ENCODE measurements around the gene RHOT1.

Gene RHOT1

DNA sequence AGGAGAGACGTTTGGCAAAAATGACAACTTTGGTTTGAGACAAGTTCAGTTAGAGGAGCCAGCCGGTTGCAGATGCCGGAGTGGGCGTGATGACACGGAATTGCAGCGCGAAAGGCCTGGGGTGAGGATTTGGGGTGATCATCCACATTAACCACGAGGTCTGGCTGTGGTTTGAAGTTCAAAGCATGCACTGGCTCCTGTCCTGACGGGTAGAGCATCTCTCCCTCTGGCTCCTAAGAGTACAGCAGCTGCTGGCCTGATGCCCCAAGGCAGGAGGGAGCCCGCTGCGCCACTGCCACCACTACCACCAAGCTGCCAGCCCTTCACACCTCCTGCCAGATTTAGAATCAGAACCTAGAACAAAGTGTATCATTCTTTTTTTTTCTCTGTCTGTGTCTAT, 127.1 kb downstream of the RHOT1 start:
- ATAC-seq, result no peak
- DNase-seq, result no peak

DNA sequence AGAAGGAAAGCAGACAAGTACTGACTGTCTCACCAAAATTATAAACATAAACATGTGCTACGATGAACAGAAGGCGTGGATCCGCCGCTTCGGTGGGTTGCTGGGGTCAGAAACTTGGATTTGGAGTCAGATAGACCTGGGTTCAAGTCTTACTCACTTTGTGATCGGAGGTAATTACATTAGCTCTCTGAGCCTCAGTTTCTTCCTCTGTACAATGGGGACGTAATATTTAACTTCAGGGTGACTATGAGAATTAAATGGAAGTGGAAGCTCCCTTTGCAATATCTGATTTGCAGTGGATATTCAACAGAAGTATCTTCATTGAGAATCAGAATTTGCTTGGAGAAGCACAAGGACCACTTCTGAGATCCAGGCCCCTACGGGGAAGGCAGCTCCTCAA, 129.5 kb downstream of the RHOT1 start:
- no peak for ATAC-seq
- DNase-seq, result no peak

DNA sequence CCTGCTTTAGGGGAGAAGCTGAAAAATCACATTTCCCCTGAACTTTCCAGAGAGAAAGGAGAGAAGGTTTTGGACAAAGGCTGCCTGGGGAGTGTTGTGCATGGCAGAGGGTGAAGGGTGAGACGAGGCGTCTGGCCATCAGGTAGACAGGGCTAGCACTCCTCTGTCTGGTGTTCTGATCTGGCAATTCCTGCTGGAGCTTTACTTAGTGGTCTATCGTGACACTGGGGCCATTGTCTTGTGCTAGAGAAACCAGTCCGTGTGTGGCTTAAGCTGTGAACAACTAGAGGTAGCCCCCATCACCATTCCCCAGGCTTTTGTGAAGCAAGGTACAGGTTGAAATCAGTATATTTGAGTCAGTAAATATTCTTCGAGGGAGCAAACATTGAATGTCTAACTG, 131.8 kb downstream of the RHOT1 start:
- ATAC-seq, result no peak
- DNase-seq, result no peak

DNA sequence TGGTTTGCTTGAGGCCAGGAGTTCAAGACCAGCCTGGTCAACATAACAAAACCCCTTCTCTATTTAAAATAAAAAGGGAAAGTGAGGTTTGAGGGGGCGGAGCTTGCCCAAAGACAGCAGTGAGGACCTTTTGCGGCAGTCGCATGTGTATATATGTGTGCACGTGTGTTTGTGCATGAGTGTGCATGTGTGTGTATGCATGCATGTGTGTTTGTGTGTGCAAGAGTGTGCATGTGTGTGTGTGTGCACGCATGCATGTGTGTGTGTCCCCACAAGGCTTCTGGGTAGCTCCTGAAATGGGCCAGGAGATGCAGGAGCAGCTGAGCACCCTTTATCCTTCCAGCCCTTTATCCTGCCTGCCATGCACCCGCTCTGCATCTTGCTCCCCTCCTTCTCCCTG, 132.3 kb downstream of the RHOT1 start:
- ATAC-seq (no peak), DNase-seq (no peak)
